Left ventricle myocardium inferior (tissue), 1 donor: ENCODE measurements around the gene LSMEM2. TPM values are rescaled to one million over a fixed set of nuclear protein-coding genes. Genes with fewer than 3 reads are reported as not detected.

Experiments
- DNase-seq: peaks from one replicate; pipeline ENCODE4 v3.0.0-alpha.2; 2020
- H3K27ac ChIP-seq: fragments of 200-600 bp; replicated peaks from 2 replicates; pipeline ENCODE4 v1.8.0; 2021
- H3K27me3 ChIP-seq: fragments of 200-600 bp; 2 replicates; pipeline ENCODE4 v1.8.0; 2021; ENCODE audit warnings: low read depth
- H3K36me3 ChIP-seq: fragments of 200-600 bp; 2 replicates; pipeline ENCODE4 v1.8.0; 2021
- H3K4me1 ChIP-seq: fragments of 200-600 bp; 2 replicates; pipeline ENCODE4 v1.8.0; 2021
- H3K4me3 ChIP-seq: fragments of 200-600 bp; 2 replicates; pipeline ENCODE4 v1.8.0; 2021; ENCODE audit warnings: mild to moderate bottlenecking, moderate library complexity
- H3K9me3 ChIP-seq: fragments of 200-600 bp; replicated peaks from 2 replicates; pipeline ENCODE4 v1.8.0; 2021
- CTCF ChIP-seq: fragments of 200-600 bp; IDR thresholded peaks from 2 replicates; pipeline ENCODE4 v1.8.0; 2021; ENCODE audit warnings: antibody characterized with exemption, mild to moderate bottlenecking, borderline replicate concordance
- intact Hi-C: fragments of 100-400 bp; cut with micrococcal nuclease; formaldehyde crosslinking; loops from one replicate; pipeline ENCODE4 v1.11.0; 2022
- total RNA-seq: library from RNA; stranded (reverse); fragmentation: NEBNext Ultra II Directional; extraction: Animal tissue kit (Norgen Biotek cat#: 25700); gene quantifications from one replicate; pipeline ENCODE4 v1.2.1, GENCODE V29; 2021
- donor health status: DM: no; HTN: yes; CAD: no; lungs with severe emphysema.

The LSMEM2 gene
- total RNA-seq, 1 donor from 2014 or later: 27.7 TPM

GRCh38 chr3:50292159-50293078, 13.5 kb downstream of the LSMEM2 start, which contains the start of gene IFRD2:
TSS of gene IFRD2 (minus strand) at chr3:50292429. CDS start at chr3:50292274, 155 bp downstream.
- intact Hi-C loops: no loop called here
- Histone ChIP-seq H3K4me3 (peak within 1 kb of the TSS; percentile 95), H3K36me3 (peaks cover 29% of the 10 kb centered on the region), H3K9me3 (no peaks in the 10 kb centered on the region), H3K4me1 (peaks cover 40% of the 10 kb centered on the region), H3K27me3 (no peaks in the 10 kb centered on the region), H3K27ac (peak within 1 kb of the TSS; percentile 93)
- DNase-seq: peak; percentile 97
- TF ChIP-seq CTCF: no peak

DNA sequence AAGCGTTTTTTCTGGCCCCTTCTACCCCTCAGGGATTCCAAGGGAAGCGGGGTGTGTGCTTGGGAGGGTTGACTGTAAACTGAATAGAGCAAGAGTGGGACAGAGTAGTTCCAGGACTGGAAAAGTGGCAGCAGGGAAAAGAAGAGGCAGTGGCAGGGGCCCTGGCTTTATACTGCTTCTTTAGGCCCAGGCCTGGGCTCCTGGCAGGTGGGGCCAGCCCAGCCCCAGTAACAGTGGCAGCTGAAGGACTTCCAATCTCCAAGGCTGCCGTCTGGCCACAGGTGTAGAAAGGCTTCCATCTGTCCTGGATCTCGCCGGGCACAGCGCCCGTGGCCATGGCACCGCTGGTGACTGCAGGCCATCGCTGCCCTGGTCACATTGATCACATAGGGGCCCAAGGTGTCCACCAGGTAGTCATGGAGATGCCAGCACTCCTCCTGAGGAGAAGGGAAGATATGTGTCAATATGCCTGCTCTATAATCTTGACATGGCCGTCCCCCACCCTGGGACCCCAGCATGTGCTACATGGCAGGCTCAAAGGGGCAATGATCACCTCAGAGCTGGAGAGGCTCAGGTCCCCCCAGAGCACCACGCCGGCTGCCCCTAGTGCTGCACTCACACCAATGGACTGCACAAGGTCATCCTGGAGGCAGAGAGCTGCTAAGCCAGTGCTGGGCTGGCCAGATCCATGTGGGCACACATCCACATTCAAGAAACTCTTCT, 14.4 kb downstream of the LSMEM2 start:
- DNase-seq: peak; percentile 18
- Histone ChIP-seq H3K4me3 (peak overlapping the region; percentile 95), H3K27me3 (no peaks in the 10 kb centered on the region), H3K4me1 (peaks cover 37% of the 10 kb centered on the region), H3K27ac (peak overlapping the region; percentile 93), H3K9me3 (no peaks in the 10 kb centered on the region), H3K36me3 (peaks cover 23% of the 10 kb centered on the region)
- TF ChIP-seq CTCF: no peak
- intact Hi-C loops: no loop called here

DNA sequence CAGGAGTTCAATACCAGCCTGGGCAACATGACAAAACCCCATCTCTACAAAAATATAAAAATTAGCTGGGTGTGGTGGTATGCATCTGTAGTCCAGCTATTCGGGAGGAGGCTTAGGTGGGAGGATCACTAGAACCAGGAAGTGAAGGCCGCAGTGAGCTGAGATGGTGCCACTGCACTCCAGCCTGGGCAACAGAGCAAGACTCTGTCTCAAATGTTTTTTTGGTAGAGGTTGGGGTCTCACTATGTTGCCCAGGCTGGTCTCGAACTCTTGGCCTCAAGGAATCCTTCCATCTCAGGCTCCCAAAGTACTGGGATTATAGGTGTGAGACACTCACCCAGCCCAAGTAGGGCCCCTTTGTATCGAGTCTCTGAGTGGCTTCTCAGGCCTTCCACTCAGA, 15.2 kb downstream of the LSMEM2 start:
- peaks cover 45% of the 10 kb centered on the region for H3K4me1 ChIP-seq
- intact Hi-C loops: no loop called here
- H3K4me3 ChIP-seq: no peak overlapping the region
- H3K36me3 ChIP-seq: peaks cover 15% of the 10 kb centered on the region
- no peak for TF ChIP-seq CTCF
- H3K9me3 ChIP-seq: no peaks in the 10 kb centered on the region
- no peaks in the 10 kb centered on the region for H3K27me3 ChIP-seq
- no peak for DNase-seq
- no peak overlapping the region for H3K27ac ChIP-seq

- intact Hi-C loops: no loop called here
Observed at GRCh38 chr3:50294492-50295403, 15.9 kb downstream of the LSMEM2 start.

More at GRCh38 chr3:50294492-50295403, 15.9 kb downstream of the LSMEM2 start:
- Histone ChIP-seq H3K4me3 (no peak overlapping the region), H3K36me3 (peaks cover 8% of the 10 kb centered on the region), H3K27me3 (no peaks in the 10 kb centered on the region), H3K9me3 (no peaks in the 10 kb centered on the region), H3K27ac (no peak overlapping the region), H3K4me1 (peaks cover 47% of the 10 kb centered on the region)
- DNase-seq: peak; percentile 16
- no peak for TF ChIP-seq CTCF
